Right atrium auricular region (tissue), 2 donors: Measurements from ENCODE around the gene CCDC122. TPM values are rescaled to one million over a fixed set of nuclear protein-coding genes. Genes with fewer than 3 reads are reported as not detected.
"Not testable (repeated sequence)": the region's sequence is repeated elsewhere in the genome, so short reads cannot be mapped to it uniquely, and the experiment has no call there.

Source experiments
- DNase-seq: peaks from one replicate; pipeline ENCODE4 v3.0.0-alpha.2; 2019; ENCODE audit warnings: low spot score
- H3K27ac ChIP-seq, 2 donors: fragments of 200-600 bp; sonication (generic); 1 replicate in 1 of 2; 2 replicates in 1 of 2; pipeline ENCODE4 v1.5.1; 2016 to 2019
- H3K27me3 ChIP-seq, 2 donors: fragments of 200-600 bp; sonication (generic); one replicate each; pipeline versions ENCODE4 v1.5.1 to v1.6.0; 2017 to 2019
- H3K36me3 ChIP-seq: fragments of 200-600 bp; sonication (generic); one replicate; pipeline ENCODE4 v1.5.1; 2016
- H3K4me1 ChIP-seq, 2 donors: fragments of 200-600 bp; sonication (generic); one replicate each; pipeline versions ENCODE4 v1.5.1 to v1.6.0; 2017 to 2019
- H3K4me3 ChIP-seq, 2 donors: fragments of 200-600 bp; sonication (generic); 1 replicate in 1 of 2; 2 replicates in 1 of 2; pipeline ENCODE4 v1.5.1; 2017 to 2019; ENCODE audit warnings: mild to moderate bottlenecking in 1 of 2, moderate library complexity in 1 of 2
- H3K9me3 ChIP-seq, 2 donors: fragments of 200-600 bp; sonication (generic); one replicate each; pipeline ENCODE4 v1.5.1; 2019
- total RNA-seq, 2 donors: library from RNA; depleted of rRNA; stranded (reverse); fragments of >200 nt; gene quantifications; one replicate each; pipeline ENCODE4 v1.1.0, GENCODE V29; 2016
- TF ChIP-seq, protein P1 (sequence below), 2 donors: fragments of 200-600 bp; sonication (generic); IDR thresholded peaks; one replicate each; pipeline ENCODE4 v1.5.1; 2019; ENCODE audit warnings: antibody characterized with exemption in 2 of 2

CCDC122 gene
- total RNA-seq, 2 donors from 2014 or later: 2.3 to 3.5 TPM

- Histone ChIP-seq H3K27me3 (no peaks in the 10 kb centered on the region), H3K9me3 (no peaks in the 10 kb centered on the region), H3K27ac (no peak overlapping the region), H3K36me3 (no peaks in the 10 kb centered on the region), H3K4me1 (no peaks in the 10 kb centered on the region), H3K4me3 (no peak overlapping the region)
- TF ChIP-seq, protein P1, sequence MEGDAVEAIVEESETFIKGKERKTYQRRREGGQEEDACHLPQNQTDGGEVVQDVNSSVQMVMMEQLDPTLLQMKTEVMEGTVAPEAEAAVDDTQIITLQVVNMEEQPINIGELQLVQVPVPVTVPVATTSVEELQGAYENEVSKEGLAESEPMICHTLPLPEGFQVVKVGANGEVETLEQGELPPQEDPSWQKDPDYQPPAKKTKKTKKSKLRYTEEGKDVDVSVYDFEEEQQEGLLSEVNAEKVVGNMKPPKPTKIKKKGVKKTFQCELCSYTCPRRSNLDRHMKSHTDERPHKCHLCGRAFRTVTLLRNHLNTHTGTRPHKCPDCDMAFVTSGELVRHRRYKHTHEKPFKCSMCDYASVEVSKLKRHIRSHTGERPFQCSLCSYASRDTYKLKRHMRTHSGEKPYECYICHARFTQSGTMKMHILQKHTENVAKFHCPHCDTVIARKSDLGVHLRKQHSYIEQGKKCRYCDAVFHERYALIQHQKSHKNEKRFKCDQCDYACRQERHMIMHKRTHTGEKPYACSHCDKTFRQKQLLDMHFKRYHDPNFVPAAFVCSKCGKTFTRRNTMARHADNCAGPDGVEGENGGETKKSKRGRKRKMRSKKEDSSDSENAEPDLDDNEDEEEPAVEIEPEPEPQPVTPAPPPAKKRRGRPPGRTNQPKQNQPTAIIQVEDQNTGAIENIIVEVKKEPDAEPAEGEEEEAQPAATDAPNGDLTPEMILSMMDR (IDR thresholded peaks at IDR 0.05): no peak
- DNase-seq: no peak
Observed at GRCh38 chr13:43835701-43836100, 43.8 kb downstream of the CCDC122 start.

DNA sequence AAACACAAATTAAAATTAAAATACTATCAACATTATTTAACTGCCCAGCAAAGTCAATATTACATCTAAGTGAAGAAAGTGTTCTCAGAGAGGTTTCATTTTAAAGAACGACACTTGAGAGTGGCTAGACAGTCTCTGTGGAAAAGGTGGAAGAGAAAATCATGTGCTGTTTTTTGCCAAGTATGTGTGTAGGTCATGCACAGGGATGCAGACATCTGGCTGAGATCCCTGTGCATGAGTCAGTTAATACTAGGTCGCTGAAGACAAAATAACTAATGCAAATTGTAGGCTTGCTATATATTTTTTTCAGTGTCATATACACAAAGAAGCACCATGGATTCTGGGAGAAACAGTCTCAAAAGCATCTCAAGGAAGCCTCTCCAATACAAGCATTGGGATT, 48.5 kb downstream of the CCDC122 start:
- Histone ChIP-seq H3K4me3 (no peak overlapping the region), H3K4me1 (no peaks in the 10 kb centered on the region), H3K27me3 (no peaks in the 10 kb centered on the region), H3K36me3 (no peaks in the 10 kb centered on the region), H3K27ac (no peak overlapping the region), H3K9me3 (no peaks in the 10 kb centered on the region)
- no peak for DNase-seq
- TF ChIP-seq, protein P1 (IDR thresholded peaks at IDR 0.05): no peak

DNA sequence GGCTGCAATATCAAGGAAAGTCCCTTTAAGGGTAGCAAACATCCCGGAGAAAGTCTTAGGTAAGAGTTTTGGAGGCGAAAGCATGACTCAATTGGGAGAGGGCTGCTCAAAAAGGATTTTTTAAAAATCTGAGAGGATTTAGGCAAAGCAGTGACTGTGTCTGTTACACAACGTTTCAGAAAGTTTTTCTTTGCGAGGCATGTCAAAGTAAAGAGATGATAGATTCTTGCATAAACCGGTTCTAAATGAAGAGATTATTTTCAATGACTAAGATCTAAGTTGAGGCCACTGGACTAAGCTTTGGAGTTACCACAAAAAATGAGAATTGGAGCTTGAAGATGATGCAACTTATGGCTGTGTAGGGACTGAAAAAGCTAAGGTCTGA, 49.1 kb downstream of the CCDC122 start:
- Histone ChIP-seq H3K27me3 (no peaks in the 10 kb centered on the region), H3K27ac (no peak overlapping the region), H3K4me1 (no peaks in the 10 kb centered on the region), H3K36me3 (no peaks in the 10 kb centered on the region), H3K4me3 (no peak overlapping the region), H3K9me3 (no peaks in the 10 kb centered on the region)
- no peak for DNase-seq
- TF ChIP-seq, protein P1 (IDR thresholded peaks at IDR 0.05): no peak

GRCh38 chr13:43824656-43825055, 54.9 kb downstream of the CCDC122 start:
- H3K27ac ChIP-seq, H3K4me3 ChIP-seq, DNase-seq, H3K27me3 ChIP-seq, H3K4me1 ChIP-seq, H3K9me3 ChIP-seq, H3K36me3 ChIP-seq: not testable (repeated sequence)

DNA sequence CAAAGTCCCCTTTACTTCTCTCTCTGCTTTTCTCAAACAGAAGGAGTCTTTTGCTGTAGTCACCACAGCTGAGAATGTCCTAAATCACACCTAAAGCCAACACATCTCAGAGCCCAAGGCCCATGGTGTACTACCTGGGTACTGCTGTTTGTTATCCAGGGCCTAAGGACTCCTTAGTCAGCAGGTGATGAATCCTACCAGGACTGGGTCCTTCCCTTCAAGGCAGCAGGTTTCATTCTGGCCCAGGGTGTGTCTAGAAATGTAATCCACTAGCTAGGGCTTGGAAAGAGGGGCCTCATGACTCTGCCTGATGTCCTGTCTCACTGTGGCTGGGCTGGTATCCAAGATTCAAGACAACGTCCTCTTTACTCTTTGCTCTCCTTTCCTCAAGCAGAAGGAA, 56.6 kb downstream of the CCDC122 start:
- Histone ChIP-seq H3K9me3 (no peaks in the 10 kb centered on the region), H3K4me1 (no peaks in the 10 kb centered on the region), H3K27me3 (no peaks in the 10 kb centered on the region), H3K27ac (no peak overlapping the region), H3K36me3 (no peaks in the 10 kb centered on the region), H3K4me3 (no peak overlapping the region)
- TF ChIP-seq, protein P1 (IDR thresholded peaks at IDR 0.05): no peak
- DNase-seq: no peak

GRCh38 chr13:43816401-43816889, 63.1 kb downstream of the CCDC122 start:
- Histone ChIP-seq H3K36me3 (no peaks in the 10 kb centered on the region), H3K9me3 (no peaks in the 10 kb centered on the region), H3K27ac (no peak overlapping the region), H3K4me1 (peaks cover 0 to 16% of the 10 kb centered on the region in 2 donors), H3K27me3 (no peaks in the 10 kb centered on the region), H3K4me3 (no peak overlapping the region)
- TF ChIP-seq, protein P1 (IDR thresholded peaks at IDR 0.05): no peak
- DNase-seq: no peak
